Activated CD4-positive, alpha-beta T cell treated with anti-CD3 and anti-CD28 coated beads, Interleukin-10, Interleukin-2, amounts not matched to agents 100 ng/mL and 50 ng/mL, durations not matched to agents 16 hours and 8 hours (primary cell): Measurements from ENCODE around the gene LBHD2.
"Not testable (repeated sequence)": the region's sequence is repeated elsewhere in the genome, so short reads cannot be mapped to it uniquely, and the experiment has no call there.

ENCODE experiments used
- DNase-seq: peaks from one replicate; pipeline ENCODE4 v3.0.0-alpha.2; 2020

LBHD2 gene

DNA sequence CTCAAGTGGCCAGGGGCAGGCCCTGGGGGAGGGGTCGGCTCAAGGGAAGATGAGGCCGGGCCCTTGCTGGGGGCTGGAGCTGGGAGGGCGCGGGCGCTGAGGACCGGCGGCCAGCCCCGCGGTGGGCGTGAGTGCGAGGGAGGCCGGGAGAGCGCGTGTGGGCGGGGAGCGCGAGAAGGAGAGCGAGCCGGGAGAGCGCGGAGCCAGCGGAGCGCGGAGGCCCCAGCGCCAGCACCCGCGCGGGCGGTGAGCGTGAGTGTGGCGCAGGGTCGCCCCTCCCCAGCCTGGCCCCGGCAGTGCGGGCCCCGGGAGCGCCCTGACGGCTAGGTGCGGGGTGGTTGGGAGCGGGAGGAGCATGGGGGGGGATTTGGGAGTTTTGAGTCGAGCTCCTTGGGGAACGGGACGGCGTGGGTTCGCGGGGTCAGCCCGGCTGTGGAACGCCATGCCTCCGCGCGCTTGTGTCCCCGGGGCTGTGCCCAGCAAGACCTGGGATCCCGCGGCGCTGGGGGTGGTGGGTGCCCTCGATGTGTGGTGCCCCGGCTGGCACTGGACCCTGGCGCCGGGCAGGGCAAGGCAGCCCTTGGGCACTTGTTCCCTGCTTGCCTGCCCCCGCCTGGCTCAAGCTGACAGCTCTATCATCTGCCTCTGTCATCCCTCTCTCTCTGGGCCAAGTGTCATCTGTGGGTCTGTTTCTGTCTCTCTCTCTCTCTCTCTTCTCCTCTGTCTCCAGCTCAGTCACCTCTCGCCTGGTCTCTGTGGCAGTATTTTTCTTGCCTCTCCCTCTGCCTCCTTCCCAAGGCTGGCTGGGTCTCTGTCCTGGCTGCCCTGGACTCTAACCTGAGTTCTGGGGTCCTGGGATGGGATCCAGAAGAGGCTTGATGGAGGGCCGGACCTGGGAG, at the start of gene LBHD2:
LBHD2 (plus strand) TSS at position 190 of the 899 bp plus-strand sequence. CDS start 1,803 bp downstream, outside the sequence.
- DNase-seq: no peak

DNA sequence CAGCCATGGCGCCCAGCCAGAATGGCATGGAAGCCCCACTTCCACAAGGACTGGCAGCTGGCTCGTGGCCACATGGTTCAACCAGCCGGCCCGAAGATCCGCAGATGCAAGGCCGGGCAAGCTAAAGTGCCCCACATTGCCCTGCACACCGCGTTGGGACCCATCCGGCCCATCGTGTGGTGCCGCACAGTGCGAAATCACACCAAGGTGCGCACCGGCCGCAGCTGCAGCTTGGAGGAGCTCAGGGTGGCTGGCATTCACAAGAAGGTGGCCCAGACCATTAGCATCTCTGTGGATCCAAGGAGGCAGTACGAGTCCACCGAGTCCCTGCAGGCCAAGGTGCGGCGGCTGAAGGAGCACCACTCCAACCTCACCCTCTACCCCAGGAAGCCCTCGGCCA, 42.5 kb upstream of the LBHD2 start:
- no peak for DNase-seq

DNA sequence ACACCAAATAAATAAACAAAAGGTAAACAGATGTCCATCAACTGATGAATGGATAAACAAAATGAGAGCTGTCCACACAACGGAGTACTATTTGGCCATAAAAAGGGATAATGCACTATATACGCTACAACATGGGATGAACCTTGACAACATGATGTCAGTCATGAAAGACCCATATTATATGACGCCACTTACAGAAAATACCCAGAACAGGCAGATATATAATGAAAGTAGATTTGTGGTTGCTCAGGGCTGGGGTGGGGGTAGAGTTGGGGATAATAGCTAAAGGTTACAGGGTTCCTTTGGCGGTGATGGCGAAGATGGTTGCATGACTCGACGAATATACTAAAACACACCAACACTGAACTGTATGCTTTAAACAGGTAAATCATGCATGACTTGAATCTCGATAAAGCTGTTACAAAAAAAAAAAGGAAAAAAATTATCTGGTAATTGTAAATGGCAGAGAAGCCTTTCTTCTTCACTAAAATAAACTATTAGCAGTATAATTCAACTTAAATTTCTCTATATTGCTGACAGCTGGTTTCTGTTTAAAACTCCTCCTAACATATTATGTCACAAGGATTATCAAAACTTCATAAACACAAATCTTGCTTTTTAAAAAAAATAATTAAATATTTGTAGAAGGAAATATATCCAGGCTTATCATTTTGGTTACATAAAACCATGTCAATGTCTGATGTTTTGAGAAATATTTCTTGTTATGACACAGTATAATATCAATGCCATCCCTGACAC, 40.6 kb upstream of the LBHD2 start:
- no peak for DNase-seq

DNA sequence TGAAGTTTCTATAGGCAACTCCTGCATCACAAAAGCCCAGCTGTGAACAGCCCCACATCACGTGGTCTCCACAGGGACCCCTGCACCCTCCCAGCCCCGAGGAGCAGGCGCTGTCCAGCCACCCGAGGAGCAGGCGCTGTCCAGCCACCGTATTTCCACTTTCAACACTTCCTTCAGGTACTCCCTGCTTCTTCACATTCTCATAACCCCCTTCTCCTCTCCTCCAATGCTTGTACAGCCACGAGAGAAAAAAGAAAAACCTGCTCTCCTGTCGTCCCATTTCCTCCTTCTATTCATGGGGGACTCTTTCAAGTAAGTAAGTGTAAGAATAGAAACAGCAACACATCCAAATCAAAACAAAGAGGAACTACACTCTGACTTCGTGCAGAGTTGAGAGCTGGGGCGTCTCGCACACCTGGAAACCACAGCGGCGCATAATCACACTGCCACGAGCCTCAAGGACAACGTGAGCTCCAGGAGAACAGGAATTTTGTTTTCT, 38.6 kb upstream of the LBHD2 start:
- DNase-seq: no peak

DNA sequence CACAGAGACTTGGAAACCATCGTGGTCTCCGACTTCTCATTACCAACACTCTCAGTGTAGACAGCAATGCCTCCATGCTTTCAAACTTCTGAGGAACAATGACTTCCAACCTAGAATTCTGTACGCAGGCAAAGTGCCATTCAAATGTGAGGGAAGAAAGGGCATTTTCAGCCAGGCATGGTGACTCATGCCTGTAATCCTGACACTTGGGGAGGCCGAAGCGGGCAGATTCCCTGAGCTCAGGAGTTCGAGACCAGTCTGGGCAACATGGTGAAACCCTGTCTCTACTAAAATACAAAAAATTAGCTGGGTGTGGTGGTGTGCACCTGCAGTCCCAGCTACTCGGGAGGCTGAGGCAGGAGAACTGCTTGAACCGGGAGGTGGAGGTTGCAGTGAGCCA, 36.6 kb upstream of the LBHD2 start:
- not testable (repeated sequence) for DNase-seq

DNA sequence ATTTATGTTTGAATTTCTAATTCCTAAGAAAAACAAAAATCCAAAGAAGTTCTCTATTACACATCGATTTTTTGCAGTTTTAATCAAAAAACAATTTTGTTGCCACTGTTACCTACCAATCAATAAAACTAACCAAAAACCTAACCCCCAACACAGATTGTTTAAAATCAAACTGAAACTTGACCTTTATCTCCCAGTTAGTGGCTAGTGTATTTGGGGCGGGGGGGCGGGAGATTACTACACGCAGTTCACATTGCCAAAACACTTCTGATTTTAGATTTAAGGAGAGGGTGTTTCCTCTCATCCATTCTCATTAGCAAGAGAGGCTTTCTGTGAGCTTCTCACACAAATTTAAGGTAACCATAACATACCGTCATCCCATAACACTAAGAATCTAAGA, 33.1 kb upstream of the LBHD2 start:
- no peak for DNase-seq

DNA sequence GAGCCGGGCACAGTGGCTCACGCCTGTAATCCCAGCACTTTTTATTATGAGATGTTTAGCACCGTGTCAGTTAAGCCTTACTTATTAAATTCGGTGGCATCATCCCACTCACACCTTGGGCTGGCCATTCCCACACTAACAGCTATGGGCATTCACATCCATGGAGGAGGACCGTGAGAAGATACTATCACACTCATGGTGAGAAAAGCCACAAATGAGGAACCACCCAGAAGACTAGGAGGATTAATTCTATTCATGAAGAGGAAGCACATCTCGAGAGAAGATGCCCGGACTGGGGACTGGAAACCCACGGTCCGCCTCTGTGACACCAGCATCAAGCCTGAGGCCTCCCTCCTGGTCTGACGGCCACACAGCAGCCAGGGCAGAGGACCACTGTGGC, 31.6 kb upstream of the LBHD2 start:
- DNase-seq: no peak

DNA sequence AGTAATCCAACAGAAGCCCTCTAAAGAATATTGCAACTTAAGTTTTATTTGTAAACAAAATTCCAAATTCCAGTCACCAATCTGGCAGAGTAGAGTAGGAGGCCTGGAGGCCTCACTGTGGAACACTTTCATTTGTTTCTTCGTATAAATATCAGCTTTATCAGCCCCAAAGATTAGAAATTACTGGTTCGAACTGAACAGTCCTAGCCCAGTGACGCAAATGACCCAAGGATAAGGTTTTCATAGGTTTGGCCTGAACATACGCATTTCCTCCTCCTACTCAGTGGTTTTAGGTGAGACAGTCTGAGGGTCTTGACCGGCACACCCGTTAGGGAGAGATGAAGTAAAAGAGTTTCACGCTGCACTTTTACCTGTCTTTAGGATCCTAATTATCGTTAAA, 28.3 kb upstream of the LBHD2 start:
- no peak for DNase-seq

DNA sequence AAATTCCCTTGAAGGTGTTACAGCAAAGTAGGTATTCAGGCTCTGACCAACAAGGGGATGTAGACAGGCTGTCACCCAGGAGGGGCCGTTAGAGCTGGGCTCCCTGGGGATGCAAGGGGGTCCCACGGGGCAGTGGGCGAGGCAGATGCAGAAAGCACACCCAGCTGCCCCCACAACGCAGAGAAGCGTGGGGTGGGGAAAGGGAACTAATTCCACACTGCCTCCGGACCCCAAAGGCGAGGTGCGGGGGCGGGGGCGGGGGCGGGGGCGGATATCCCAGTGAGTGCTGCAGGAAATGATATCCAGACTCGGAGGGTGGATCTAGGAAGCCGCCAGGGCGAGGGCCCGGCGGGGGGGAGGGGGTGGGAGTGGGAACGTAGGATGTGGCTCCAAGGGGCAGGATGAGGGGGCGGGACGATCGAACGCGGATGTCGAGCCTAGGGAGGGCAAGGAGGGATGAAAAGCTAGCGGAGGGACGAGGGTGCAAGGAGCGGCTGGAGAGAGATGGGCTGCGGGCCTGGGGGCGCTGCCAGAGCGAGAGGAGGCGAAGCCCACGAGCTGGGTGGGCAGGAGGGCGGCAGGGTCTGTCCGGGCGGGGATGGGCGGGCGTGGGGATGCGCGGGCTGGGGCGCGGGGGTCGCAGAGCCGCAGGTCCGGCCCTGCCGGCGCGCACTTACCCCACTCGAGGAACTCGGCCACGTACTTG, 27.5 kb upstream of the LBHD2 start:
- DNase-seq: no peak

DNA sequence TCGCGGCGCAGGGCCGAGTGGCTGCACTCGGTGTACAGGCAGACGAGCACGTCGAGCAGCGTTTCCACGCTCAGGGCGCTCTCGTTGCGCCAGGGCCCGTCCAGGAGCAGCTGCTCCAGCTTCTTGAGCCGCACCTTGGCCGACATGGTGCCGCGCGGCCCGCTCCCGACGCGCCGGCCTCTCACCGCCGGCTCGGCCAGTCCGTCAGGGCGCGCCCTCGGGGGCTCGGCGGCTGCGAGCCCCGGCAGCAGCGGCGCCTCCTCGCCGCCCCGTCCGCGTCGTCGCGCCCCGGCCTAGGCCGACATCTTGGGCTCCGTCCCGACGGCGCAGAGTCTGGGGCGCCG, 27.0 kb upstream of the LBHD2 start:
- DNase-seq: no peak

DNA sequence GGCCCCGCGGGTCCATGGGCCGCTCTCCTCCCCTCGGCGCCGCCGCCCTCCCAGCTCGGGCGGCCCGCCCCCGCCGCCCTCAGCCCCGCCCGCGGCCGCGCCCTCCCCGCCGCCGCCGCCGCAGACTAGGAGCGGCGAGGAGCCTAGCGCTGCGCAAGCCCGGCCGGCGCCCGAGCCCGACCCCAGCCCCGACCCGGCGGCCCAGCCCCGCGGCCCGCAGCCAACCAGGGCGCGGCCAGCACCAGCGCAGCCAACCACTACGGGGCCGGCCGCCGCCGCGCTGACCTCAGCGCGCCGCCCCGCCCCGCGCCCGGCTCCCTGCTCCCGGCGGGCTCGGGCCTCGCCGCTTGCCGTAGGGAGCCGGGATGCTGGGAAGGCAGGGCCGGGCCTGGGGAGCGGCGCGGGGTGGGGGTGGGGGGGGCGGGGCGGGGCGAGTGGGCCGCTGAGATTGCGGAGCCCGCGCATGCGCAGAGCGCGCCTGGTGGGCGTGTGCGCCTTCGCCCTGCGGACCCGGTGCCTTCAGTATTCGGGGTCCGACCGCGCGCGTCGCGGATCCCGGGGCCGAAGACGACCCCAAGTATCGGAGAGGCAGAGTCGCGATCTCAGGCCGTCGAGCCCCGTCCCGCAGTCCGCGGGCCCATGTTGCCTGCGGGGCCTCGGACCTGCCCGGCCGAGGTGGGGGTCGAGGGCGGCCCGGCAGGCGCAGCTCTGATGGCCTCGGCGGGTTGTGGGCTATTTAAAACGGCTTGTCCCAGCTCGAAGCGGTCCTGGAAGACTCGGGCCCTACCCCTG, 26.4 kb upstream of the LBHD2 start, which contains the start of gene CDC42BPB:
CDC42BPB (minus strand) TSS at position 178 of the 792 bp plus-strand sequence. CDS start 376 bp downstream, outside the sequence.
- peak; percentile 82 for DNase-seq

DNA sequence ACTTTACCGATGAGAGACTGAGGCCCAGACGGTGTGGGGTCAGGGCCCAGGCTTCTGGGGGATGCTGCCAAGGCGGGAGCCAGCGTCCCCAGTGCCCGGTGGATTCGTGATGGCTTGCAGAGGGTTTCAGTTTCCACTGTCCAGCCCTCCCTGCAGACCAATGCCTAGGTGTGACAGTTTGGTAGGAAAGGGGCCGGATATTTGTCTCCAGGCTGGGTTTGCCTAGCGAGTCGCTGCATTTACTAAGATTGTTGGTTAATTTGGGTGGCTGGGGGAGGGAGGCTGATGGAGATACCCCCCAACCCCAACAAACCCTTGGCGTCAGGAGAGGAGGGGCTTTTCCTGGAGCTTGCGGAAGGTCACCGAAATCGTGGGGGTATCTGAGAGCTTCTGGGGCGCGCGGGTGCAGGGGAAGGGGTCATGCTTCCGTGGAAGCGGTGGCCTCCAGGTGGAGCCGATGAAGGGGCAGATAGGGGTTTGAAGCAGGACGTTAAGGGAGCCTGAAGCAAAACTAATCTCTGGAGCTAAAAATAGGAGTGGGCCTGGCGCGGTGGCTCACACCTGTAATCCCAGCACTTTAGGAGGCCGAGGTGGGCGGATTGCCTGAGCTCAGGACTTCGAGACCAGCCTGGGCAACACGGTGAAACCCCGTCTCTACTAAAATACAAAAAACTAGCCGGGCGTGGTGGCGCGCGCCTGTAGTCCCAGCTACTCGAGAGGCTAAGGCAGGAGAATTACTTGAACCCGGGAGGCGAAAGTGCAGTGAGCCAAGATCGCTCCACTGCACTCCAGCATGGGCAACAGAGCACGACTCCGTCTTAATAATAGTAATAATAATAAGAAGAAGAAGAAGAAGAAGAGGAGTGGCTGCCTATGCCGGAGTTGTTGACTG, 25.6 kb upstream of the LBHD2 start:
- no peak for DNase-seq

DNA sequence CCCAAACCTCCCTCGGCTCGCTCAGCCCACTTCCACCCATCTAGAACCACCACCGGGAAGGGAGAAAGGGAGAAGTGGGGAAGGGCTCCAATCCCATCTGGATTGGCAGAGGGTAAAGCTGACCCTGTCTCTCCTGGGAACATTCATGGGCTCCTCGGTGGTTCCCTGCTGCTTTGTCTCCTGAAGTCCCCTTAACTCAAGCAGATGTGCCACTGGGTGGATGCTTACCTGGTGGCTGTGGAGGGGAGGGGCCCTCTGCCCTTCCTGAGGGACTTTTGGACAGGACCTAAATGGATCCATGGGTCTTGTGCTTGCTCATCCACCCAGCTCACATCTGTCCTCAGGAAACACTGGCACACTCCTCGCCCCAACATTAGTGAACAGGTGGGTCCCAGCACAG, 24.5 kb upstream of the LBHD2 start:
- DNase-seq: no peak

DNA sequence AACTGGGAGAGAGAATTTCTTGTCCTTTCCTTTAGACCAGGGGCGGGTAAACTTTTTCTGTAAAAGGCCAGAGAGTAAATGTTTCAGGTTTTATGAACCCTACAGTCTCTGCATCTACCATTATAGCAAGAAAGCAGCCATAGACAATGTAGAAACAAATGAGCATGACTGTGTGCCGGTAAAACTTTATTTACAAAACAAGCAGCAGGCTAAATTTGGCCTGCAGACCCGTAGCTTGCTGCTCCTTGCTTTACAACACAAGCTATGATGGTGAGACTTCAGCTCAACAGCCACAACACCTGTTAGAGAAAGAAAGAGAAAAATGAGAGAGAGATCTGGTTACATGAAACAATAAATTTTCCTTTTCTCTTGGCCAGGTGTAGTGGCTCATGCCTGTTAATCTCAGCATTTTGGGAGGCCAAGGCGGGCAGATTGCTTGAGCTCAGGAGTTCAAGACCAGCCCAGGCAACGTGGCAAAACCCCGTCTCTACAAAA, 22.5 kb upstream of the LBHD2 start:
- DNase-seq: no peak

DNA sequence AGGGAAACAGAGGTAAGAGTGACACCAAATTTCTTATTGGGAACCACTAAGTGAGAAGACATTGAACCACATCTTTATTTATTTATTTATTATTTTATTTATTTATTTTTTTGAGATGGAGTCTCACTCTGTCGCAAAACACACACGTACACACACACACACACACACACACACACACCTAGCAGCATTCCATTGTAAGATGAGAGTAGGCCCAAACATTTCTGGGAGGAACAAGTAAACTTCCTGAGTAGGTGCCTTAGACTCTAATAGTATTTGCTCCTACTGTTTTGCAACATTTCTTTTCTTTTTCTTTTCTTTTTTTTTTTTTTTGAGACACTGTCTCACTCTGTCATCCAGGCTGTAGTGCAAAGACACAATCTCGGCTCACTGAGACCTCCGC, 19.6 kb upstream of the LBHD2 start:
- no peak for DNase-seq

DNA sequence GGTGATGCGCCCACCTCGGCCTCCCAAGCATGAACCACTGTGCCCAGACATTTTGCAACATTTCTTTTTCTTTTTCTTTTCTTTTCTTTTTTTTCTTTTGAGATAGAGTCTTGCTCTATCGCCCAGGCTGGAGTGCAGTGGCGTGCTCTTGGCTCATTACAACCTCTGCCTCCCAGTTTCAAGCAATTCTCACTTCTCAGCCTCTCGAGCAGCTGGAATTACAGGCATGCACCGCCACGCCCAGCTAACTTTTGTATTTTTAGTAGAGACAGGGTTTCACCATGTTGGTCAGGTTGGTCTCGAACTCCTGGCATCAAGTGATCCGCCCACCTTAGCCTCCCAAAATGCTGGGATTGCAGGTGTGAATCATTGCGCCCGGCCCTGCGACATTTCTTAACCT, 19.0 kb upstream of the LBHD2 start:
- no peak for DNase-seq

DNA sequence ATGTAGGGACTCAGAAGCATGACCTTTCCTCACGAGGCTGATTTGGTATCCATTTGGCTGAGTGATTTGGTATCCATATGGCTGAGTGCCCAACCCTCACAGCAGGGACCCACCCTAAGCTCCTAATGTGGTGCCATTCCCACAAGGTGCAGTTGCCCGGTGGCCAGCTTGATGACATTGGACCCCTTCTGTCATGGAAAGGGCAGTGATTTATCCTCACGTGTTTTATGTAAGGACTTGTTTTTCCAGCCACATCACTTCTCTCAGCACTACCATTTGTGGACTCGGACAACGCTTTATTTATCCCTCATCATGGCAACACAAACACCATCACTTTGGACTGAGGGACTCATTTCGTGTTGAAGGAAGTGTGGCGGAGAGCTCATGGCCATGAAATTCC, 18.1 kb upstream of the LBHD2 start:
- no peak for DNase-seq

DNA sequence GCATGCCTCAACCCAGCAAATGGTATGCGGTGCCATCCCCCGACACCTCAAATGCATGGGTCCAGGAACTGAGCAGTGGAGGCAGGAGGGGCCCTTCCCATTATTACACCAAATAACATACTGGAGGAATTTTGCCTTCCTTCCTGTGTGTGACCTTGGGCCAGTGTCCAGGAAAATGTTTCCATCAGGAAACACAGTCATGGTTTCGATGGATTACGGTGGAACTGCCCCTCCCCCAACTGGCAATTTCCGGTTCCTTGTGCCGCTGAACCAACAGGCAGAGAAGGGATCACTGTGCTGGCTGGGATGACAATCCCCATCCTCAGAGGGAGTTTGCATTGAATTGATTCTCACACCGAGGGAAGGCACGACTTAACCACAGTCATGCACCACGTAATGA, 17.6 kb upstream of the LBHD2 start:
- DNase-seq: no peak

DNA sequence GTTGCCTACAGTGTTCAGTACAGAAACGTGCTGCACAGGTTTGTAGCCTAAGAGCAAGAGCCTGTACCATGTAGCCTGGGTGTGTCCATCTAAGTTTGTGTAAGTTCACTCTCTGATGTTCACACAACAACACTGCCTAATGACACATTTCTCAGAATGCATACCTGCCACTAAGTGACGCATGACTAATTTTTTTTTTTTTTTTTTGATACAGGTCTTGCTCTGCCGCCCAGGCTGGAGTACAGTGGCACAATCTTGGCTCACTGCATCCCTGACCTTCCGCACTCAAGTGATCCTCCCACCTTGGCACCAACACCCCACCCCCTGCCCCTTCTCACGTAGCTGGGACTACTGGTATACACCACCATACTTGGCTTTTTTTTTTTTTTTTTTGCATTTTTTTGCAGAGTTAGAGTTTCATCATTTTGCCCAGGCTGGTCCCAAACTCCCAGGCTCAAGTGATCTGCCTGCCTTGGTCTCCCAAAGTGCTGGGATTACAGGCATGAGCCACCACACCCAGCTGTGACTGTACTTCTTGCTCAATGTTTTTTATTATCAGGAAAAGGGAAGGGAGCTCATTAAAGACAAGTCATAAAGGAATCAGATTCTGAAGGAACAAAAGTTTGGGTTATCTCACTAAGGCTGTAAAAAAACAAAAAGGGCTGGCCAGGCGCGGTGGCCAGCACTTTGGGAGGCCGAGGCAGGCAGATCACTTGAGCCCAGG, 16.6 kb upstream of the LBHD2 start:
- DNase-seq: no peak

DNA sequence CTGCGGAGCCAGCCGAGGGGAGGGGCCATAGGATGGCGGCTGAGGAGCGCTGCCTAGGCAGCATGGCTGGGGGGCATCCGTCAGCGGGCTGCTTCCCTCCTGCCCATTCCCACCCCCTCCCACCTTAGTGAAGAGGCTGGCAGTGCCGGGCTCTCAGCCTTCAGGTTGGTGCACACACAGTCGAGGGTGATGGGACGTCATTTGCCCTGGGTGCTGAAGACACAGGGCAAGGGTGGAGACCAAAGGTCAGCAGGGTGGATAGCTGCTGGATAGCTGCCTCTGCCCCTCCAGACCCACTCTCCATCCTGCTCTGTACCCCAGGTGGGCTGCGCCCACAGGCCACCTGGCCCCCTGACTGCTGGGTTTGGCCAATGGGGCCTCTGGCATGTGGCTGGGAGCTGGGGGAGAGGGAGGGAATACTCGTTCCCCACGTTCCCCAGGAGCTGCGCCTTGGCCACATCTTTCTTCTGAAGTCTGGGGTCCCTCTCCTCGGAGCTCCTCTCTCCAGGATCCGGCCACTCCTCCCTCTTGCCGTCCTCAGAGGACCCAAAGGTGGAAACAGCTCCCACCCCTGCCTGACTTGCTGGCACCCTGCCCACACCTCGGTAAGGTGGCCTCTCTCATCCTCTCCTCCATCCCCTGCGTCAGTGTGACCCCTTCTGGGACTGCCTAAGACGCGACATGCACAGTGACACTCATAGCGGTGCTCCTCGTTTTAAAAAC, 15.5 kb upstream of the LBHD2 start:
- no peak for DNase-seq
